ENCODE measurements around the gene CDK2AP2.
"Not testable (repeated sequence)": the region's sequence is repeated elsewhere in the genome, so short reads cannot be mapped to it uniquely, and the experiment has no call there.

The CDK2AP2 gene, protein sequence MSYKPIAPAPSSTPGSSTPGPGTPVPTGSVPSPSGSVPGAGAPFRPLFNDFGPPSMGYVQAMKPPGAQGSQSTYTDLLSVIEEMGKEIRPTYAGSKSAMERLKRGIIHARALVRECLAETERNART

DNA sequence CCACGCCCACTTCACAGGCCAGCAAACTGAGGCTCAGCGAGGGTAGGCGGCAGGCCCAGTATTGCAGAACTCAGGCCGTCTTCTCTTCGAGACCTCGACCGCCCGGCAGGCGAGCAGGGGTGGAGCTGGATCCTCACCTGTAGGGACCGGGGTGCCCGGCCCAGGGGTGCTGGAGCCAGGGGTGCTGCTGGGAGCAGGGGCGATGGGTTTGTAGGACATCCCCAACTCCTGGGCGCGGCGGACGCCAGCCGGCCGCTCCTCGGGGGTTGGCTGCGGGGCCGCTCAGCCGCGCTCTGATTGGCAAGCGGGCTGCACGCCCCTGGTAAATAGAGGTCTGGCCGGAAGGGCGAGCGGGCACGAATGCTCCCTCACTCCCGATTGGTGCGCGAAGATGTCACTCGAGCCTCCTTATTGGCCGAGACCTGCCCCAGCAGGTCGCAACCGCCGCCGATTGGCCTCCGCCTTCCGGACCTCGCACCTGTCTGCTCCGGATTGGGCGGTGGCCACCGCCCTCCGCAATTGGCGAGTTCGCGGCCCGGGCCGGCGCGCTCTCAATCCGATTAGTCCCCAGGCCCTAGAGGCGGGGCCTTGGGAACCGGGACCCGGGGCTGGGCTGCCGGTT lies at the start of gene CDK2AP2:
Gene CDK2AP2 (minus strand): TSS at position 299 of the 622 bp plus-strand sequence. CDS start 80 bp downstream, at position 219.
- peak; percentile 95 to 96 for DNase-seq

DNA sequence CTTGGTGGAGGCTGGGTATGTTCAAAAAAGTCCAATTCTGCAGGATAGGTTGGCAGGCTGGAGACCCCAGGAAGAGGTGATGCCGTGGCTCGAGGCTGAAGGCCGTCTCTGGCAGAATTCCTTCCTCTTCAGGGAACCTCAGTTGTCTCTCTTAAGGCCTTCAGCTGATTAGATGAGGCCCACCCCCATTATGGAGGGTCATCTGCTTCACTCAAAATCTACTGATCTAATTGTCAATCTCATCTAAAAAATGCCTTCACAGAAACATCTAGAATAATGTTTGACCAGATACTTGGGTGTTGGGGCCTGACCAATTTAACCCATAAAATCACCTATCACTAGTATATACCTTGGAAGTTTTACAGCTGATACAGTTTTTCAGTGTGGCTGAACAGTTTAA lies 48.3 kb upstream of the CDK2AP2 start:
- DNase-seq, result no peak

DNA sequence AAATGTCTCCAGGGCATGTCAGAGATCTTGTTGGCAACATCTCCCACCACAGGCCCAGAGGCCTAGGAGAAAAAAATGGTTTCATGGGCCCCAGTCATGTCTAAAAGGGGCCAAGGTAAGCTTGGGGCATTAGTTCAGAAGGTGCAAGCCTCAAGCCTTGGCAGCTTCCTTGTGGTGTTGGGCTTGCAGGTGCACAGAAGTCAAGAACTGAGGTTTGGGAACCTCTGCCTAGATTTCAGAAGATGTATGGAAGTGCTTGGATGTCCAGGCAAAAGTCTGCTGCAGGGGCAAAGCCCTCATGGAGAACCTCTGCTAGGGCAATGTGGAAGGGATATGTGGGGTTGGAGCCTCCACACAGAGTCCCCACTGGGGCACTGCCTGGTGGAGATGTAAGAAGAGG lies 43.7 kb upstream of the CDK2AP2 start:
- not testable (repeated sequence) for DNase-seq

DNA sequence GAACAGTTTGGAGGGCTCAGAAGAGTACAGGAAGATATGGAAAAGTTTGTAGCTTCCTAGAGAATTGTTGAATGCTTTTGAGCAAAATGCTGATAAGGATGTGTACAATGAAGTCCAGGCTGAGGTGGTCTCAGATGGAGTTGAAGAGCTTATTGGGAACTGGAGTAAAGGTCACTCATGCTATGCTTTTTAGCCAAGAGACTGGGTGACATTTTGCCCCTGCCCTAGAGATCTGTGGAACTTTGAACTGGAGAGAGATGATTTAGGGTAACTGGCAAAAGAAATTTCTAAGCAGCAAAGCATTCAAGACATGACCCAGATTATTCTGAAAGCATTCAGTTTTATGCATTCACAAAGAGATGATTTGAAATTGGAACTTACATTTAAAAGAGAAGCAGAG lies 43.2 kb upstream of the CDK2AP2 start:
- DNase-seq, result no peak

DNA sequence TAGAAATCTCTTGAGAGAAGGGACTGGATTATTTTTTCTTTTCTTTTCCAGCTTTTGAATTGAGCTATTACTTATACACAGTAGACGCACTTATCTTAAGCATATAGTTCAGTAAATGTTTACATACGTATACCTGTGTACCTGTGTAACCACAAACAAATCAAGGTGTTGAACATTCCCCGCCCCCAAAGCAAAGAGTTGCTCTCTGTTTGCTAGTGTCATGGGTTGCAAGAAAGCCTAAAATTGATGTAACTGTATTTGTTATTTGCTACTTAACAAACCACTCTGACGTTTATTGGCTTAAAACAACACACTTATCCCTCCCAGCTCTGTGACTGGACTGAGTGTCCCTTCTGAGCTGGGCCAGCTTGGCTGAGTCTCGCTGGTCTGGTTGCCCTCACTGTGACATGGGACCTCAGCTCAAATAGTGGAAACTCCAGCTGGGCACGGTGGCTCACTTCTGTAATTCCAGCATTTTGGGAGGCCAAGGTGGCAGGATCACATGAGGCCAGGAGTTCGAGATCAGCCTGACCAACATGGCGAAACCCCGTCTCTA lies 40.7 kb upstream of the CDK2AP2 start:
- no peak for DNase-seq

DNA sequence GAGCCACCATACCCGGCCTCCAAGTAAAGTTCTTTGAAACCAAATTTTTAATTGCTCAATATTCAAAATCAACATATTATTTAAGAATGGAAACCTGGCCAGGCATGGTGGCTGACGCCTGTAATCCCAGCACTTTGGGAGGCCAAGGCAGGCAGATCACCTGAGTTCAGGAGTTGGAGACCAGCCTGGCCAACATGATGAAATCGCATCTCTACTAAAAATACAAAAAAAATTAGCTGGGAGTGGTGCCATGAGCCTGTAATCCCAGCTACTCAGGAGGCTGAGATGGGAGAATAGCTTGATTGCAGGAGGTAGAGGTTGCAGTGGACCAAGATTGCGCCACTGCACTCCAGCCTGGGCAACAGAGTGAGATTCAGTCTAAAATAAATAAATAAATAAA lies 40.1 kb upstream of the CDK2AP2 start:
- not testable (repeated sequence) for DNase-seq

DNA sequence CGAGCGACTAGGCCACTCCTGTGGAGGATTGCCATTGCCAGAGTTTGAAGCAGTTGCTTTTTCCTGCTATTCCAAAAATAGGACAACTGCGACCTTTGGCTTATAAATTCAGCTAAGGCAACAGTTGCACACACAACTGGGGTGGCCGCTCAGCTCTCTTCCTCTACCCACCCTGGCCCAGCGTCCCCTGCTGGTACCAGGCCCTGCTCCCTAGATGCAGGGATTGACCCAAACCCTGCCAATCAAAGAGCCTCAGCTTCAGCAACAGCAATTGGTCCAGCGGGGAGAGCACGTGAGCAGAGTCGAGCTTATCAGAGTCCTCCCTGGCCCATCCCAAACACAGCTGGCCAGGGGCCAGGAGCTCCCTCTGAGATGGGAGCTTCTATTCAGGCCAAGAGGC lies 37.3 kb upstream of the CDK2AP2 start:
- no peak for DNase-seq

DNA sequence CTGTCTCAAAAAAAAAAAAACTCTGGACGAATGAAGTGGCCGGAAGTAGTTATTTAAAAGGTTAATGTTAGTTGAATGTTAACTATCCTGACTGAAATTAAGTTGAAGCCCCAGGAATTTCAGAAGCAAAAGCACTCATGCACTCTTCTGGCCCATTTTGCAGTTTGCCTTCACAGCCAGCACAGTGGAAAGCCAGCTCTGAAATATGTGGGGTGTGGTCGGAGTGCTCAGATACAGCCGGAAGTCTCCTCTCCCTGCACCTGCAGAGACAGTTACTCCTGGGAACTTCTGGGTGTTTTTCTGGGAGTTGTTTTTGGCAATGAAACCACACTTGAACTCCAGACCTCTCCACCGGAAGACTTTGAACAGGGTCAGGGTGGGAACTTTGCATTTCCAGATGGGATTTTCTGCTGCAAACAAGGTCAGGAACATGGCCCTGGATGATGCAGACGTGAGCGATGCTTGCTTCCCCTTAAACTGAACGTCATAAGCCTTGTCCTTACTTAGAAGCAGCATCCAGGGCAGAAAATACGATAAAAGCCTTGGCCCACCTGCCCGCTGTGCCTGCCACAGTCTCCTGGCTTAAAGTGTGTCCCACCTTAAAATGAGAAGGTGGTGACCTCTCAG lies 36.8 kb upstream of the CDK2AP2 start:
- DNase-seq, result no peak

DNA sequence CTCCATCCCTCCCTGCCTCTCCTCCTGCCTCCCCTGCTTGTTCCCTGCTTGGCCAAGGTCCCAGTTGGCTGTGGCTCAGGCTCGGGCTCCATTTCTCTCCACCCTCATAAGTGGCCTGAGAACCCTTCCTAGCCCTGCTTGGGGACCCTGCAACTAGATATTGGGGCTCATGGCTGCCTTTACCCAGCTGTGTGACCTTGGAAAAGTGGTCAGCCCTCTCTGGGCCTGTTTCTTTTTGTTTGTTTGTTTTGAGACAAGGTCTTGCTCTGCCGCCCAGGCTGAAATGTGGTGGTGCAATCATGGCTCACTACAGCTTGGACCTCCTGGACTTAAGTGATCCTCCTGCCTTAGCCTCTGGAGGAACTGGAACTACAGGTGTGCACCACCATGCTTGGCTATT lies 35.6 kb upstream of the CDK2AP2 start:
- DNase-seq, result no peak

DNA sequence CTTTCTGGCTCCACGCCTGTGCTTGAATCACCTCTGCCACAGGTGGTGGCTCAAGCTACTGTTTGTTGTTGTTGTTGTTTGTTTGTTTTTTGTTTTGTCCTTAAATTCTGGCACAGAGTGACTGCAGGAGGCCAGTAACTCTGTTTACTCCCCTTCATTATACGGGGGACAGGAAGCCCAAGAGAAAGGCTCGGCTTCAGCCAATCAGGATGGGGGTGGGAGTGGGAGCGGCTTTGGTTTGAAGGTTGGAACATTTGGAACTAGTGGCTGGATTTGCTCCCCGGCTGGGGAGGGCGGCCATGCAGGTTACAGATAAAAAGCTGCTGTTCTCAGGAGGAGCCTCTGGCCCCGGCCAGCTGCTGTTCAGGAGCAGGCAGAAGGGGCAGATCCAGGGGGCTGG lies 35.0 kb upstream of the CDK2AP2 start:
- DNase-seq, result no peak

DNA sequence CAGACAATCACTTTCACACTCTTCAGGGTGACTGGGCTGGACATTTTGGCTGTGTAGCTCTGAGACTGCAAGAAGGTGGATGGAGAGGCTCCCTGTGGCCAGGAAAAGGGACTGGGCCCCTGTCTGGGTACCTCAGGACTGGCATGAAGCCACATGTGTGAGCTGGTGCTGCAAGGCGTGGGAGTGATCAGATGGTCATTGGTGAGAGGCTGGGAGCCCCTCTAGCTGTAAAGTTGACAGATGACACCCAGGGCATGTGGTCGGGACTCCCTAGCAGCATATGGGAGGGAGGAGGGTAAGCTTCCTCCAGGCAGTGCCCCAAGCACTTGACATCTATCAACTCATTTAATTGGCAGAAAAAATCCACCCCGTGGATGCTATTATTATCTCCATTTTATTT lies 34.2 kb upstream of the CDK2AP2 start:
- DNase-seq, result no peak

DNA sequence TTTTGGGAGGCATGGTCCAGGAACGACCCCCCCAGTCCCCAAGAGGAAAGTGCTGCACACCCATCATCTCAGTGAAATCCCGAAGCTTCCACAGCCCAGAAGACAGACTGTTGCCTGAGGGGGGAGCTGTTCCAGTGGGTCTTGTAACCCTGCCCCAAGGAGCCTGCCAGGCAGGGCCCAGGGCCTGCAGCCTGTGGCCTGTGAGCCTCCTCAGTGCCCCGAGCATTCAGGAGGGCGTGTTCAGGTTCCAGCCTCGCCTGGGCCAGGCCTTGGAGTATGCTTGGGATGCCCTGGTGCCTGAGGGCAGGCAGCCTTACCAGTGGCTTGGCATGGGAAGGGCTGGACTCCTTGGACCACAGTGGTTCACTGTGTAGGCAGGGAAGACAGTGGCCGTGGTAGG lies 33.2 kb upstream of the CDK2AP2 start:
- DNase-seq, result no peak

DNA sequence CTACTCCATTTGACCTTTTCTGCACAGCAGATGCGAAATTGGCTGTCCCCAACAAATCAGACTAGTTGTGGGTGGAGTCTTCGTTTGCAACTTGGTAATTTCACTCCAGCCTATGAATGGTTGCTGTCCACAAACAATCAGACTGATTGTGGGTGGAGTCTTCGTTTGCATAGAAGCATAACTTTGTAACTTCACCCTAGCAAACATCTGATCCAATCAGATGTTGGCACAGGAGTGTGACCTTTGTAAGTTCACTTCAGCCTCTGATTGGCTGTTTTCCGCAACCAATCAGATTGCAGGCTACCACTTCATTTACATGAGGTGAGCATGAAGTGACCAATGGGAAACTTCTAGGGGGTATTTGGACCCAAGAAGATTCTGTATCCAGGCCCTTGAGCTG lies 31.6 kb upstream of the CDK2AP2 start:
- no peak for DNase-seq

DNA sequence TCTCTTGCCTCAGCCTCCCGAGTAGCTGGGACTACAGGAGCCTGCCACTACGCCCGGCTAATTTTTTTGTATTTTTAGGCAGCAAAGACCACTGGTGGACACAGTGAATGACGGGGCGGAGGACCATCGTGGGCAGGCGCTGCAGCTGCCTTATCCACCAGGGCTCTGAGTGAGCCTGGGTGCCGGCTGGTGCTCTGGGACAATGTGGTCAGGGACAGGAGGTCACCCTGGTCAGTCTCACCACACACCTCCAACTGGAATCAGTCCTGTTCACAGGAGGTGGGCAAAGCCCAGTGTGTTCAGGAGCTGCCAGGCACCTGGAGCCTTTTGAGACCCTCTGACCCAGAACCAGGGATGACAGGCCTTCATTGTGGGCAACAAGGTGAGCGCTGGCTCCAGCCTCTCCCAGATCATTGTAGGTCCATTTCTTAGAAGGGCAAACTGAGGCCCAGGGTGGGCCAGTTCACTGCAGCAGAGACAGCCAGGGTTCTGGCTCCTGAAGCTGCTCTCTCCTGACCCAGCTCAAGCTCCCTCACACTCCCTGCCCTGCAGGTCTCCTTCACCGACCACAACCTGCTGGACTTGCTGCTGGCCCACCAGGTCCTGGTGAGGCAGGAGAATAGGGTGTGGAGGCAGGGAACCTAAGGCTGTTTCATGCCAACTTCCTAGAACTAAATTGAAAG lies 31.0 kb upstream of the CDK2AP2 start:
- DNase-seq, result no peak

DNA sequence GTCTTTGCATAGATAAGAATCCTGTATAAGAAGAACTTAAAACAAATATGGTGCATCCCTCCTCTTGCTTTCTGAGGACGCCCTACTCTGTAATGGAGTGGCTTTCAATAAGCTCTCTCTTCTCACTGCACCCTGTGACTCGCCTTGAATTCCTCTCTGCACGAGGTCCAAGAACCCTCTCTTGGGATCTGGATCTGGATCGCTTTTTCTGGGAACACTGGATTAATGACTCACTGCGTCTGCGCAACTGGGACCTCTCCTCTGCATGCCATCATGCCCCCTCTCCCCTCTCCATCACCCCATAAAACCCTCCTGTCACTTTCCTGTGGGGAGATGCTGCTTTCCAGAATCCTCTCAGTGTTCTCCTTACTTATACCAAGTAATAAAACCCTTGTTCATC lies 30.3 kb upstream of the CDK2AP2 start:
- DNase-seq, result no peak

DNA sequence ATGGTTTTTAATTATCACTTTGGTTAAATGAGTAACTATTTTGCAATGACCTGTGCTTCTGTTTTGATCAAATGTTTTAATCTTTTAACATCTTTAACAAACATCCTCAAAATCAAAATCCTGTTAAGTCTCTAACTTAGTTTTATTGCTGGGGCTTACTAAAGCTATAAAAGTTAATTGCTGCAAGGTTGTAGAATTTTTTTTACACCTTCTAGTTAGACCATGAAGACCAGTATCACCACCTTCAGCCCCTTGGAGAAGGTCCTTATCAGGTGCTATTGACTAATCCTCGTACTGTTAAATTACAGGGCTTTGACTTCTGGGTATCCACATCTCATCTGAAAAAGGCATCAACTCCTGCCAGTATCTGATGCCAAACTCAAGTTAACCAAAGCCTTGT lies 27.6 kb upstream of the CDK2AP2 start:
- DNase-seq, result no peak

DNA sequence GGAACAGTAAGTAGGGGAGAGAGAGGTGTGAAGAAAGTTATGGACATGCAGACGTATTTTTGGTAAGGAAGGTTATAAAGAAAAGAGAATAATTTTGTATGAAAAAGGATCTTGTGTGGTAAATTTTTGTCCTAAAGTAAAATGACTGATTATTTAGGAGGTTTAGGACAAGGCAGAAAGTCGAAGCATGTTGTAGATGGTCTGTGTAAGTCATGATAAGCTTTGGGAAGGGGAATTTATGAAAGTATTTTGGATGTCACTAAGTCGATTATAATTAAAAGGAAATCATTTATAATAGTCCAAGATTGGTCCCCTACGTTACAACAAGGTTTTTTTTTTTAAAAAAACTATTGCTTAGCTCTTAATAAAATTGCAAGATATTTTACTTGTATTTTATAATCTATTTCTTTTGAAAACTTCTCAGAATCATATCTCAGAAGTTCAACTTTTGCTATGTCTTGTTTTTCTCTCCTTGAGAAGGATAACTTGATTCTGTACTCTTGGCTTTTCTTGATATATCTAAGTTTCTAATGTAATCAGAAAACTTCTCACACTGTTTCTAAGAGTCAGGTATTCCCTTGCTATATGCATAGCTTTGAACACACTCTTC lies 26.2 kb upstream of the CDK2AP2 start:
- DNase-seq, result peak in 1 of 2 experiments; percentile 6

DNA sequence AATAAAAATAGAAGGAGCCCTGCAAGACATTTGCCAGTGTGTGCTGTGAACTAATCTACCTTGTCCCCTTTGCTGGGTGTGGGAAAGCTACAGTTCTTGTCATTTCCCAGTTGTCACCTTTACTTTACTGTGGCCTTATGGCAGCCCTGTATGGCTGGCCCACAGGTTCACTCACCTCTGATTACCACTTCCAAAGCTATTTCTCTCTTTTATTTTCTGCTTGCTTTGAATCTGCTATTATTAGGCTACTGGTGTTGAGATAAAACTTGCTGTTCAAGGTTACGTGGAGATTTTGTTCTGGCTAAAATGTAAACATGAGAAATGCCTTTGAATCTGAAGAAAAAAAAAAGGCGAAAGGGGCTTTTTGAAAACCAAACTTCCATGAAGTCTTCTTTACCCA lies 24.9 kb upstream of the CDK2AP2 start:
- DNase-seq, result no peak

DNA sequence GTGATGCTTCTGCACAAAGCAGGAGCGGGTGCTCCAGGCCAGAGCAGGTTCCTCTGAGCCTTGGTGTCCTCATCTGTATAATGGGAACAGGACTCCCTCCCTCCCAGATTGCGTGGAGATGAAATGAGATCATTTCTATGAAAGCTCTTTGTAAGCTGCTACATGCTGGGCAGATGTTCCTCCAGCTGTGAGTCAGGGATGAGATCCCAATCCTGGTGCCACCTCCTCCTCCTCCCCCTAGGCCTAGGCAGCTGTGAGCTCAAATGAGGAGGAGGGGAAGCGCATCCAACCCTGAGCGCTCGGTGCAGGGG lies 22.3 kb upstream of the CDK2AP2 start:
- no peak for DNase-seq

DNA sequence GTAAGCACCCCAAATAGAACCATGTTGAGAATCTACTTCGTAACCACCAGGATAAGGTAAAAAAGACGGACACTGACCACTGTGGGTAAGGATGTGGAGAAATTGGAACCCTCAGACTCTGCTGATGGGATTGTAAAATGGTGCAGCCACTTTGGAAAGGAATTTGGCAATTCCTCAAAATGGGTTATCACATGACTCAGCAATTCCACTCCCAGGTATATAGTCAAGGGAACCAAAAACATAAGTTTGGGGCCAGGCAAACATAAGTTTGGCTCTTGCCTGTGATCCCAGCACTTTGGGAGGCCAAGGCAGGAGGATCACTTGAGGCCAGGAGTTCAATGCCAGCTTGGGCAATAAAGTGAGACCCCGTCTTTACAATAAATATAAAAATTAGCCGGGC lies 20.4 kb upstream of the CDK2AP2 start:
- no peak for DNase-seq

DNA sequence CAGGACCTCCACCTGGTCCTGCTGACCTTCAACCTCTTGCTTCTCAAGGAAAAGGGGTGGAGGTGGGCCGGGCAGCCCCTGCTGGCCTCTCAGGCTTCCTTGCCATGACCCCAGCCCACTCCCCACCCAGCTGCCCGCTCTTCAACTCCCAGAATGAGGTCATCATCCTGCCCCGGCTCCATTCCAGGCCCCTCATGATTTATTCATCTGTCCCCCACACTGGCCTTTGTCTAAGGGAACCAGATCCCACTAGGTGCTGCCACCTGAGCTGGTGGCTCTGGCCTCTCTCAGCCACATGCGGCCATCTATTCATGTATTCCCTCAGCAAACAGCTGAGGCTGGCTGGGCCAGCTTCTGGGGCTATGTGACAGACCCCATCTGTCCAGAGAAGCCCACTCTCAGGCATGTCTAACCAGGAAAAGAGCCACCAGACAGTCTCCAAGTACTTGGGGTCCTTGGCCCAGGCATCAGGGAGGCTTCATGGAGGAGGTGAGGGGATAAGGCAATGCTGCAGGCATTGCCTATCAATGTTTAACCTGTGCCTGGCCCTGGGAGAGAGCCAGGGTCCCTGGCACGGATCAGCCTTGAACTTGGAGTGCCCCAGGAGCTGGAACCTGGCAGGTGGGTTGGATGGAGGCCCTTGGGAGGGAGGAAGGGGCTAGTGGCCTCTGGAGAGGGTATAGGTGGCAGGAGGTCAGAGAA lies 17.5 kb upstream of the CDK2AP2 start:
- no peak for DNase-seq

DNA sequence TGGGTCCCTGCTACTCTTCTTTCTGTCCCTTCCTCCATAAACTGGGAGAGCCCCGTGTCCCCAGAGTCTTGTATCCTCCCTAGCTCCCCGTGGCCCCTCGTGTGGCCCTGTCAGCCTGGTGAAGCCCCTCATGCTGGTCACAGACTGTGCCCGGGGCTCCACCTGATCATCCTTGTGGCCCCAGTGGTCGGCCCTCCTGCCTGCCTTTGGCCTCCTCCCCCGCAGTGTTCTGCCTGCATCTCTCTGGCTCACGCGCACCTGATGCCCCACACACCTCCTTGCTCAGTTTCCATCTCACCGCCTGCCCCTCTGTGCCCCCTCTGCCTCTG lies 16.5 kb upstream of the CDK2AP2 start:
- DNase-seq, result no peak

All from Kasumi-1 (cell line).